ENCODE results near the gene AOAH. TPM values are rescaled to one million over a fixed set of nuclear protein-coding genes. Genes with fewer than 3 reads are reported as not detected.
"Not testable (repeated sequence)": the region's sequence is repeated elsewhere in the genome, so short reads cannot be mapped to it uniquely, and the experiment has no call there.

AOAH gene
- total RNA-seq, 1 donor from 2014 or later: not detected

GRCh38 chr7:36486336-36486735 lies 238.0 kb downstream of the AOAH start:
- Mint-ChIP-seq H3K4me1 (ENCODE audit: unreplicated experiment) (peaks cover 2% of the 10 kb centered on the region), H3K4me3 (ENCODE audit: unreplicated experiment) (no peak overlapping the region), H3K9me3 (ENCODE audit: unreplicated experiment) (peaks cover 2% of the 10 kb centered on the region), H3K27me3 (ENCODE audit: unreplicated experiment) (peaks cover 32% of the 10 kb centered on the region), H3K27ac (ENCODE audit: unreplicated experiment) (no peak overlapping the region), H3K36me3 (ENCODE audit: unreplicated experiment) (no peaks in the 10 kb centered on the region)
- DNase-seq (ENCODE audit: extremely low spot score, unreplicated experiment): no peak
- no peak for TF ChIP-seq CTCF (IDR thresholded peaks at IDR 0.05)

- H3K36me3 Mint-ChIP-seq (ENCODE audit: unreplicated experiment): no peaks in the 10 kb centered on the region
- peaks cover 37% of the 10 kb centered on the region for H3K27me3 Mint-ChIP-seq (ENCODE audit: unreplicated experiment)
- no peak for TF ChIP-seq CTCF (IDR thresholded peaks at IDR 0.05)
Observed at GRCh38 chr7:36484265-36484664, 240.0 kb downstream of the AOAH start.

GRCh38 chr7:36483853-36484252 lies 240.4 kb downstream of the AOAH start:
- H3K27me3 Mint-ChIP-seq (ENCODE audit: unreplicated experiment): peaks cover 33% of the 10 kb centered on the region
- peaks cover 27% of the 10 kb centered on the region for H3K9me3 Mint-ChIP-seq (ENCODE audit: unreplicated experiment)

More at GRCh38 chr7:36484265-36484664, 240.0 kb downstream of the AOAH start:
- no peak for DNase-seq (ENCODE audit: extremely low spot score, unreplicated experiment)
- H3K4me3 Mint-ChIP-seq (ENCODE audit: unreplicated experiment): no peak overlapping the region
- no peak overlapping the region for H3K27ac Mint-ChIP-seq (ENCODE audit: unreplicated experiment)
- peaks cover 22% of the 10 kb centered on the region for H3K9me3 Mint-ChIP-seq (ENCODE audit: unreplicated experiment)
- no peaks in the 10 kb centered on the region for H3K4me1 Mint-ChIP-seq (ENCODE audit: unreplicated experiment)

GRCh38 chr7:36478745-36479144 lies 245.5 kb downstream of the AOAH start:
- TF ChIP-seq CTCF (IDR thresholded peaks at IDR 0.05): no peak
- Mint-ChIP-seq H3K27me3 (ENCODE audit: unreplicated experiment) (peaks cover 20% of the 10 kb centered on the region), H3K4me3 (ENCODE audit: unreplicated experiment) (no peak overlapping the region), H3K9me3 (ENCODE audit: unreplicated experiment) (peaks cover 27% of the 10 kb centered on the region), H3K4me1 (ENCODE audit: unreplicated experiment) (no peaks in the 10 kb centered on the region), H3K36me3 (ENCODE audit: unreplicated experiment) (no peaks in the 10 kb centered on the region), H3K27ac (ENCODE audit: unreplicated experiment) (no peak overlapping the region)
- DNase-seq (ENCODE audit: extremely low spot score, unreplicated experiment): no peak

More at GRCh38 chr7:36483853-36484252, 240.4 kb downstream of the AOAH start:
- not testable (repeated sequence) for H3K27ac Mint-ChIP-seq (ENCODE audit: unreplicated experiment); H3K4me3 Mint-ChIP-seq (ENCODE audit: unreplicated experiment); H3K36me3 Mint-ChIP-seq (ENCODE audit: unreplicated experiment); H3K4me1 Mint-ChIP-seq (ENCODE audit: unreplicated experiment); DNase-seq (ENCODE audit: extremely low spot score, unreplicated experiment)

- no peak for TF ChIP-seq CTCF (IDR thresholded peaks at IDR 0.05)
Observed at GRCh38 chr7:36475381-36475780, 248.9 kb downstream of the AOAH start.

GRCh38 chr7:36475011-36475342 lies 249.3 kb downstream of the AOAH start:
- H3K36me3 Mint-ChIP-seq (ENCODE audit: unreplicated experiment): no peaks in the 10 kb centered on the region
- H3K27ac Mint-ChIP-seq (ENCODE audit: unreplicated experiment): no peak overlapping the region
- H3K27me3 Mint-ChIP-seq (ENCODE audit: unreplicated experiment): peaks cover 5% of the 10 kb centered on the region
- DNase-seq (ENCODE audit: extremely low spot score, unreplicated experiment): no peak
- TF ChIP-seq CTCF (IDR thresholded peaks at IDR 0.05): no peak
- H3K4me3 Mint-ChIP-seq (ENCODE audit: unreplicated experiment): no peak overlapping the region
- peaks cover 12% of the 10 kb centered on the region for H3K9me3 Mint-ChIP-seq (ENCODE audit: unreplicated experiment)
- peaks cover 7% of the 10 kb centered on the region for H3K4me1 Mint-ChIP-seq (ENCODE audit: unreplicated experiment)

More at GRCh38 chr7:36475381-36475780, 248.9 kb downstream of the AOAH start:
- Mint-ChIP-seq H3K4me1 (ENCODE audit: unreplicated experiment) (peaks cover 4% of the 10 kb centered on the region), H3K27ac (ENCODE audit: unreplicated experiment) (no peak overlapping the region), H3K27me3 (ENCODE audit: unreplicated experiment) (peaks cover 9% of the 10 kb centered on the region), H3K36me3 (ENCODE audit: unreplicated experiment) (no peaks in the 10 kb centered on the region), H3K9me3 (ENCODE audit: unreplicated experiment) (peaks cover 16% of the 10 kb centered on the region), H3K4me3 (ENCODE audit: unreplicated experiment) (no peak overlapping the region)
- DNase-seq (ENCODE audit: extremely low spot score, unreplicated experiment): no peak
